Heart right ventricle (tissue), 16 donors: ENCODE measurements around the gene TOX2. TPM values are rescaled to one million over a fixed set of nuclear protein-coding genes. Genes with fewer than 3 reads are reported as not detected.

Experiments used
- ATAC-seq, 8 donors: fragments of 200-7000 bp; cut with Tn5 transposase; one replicate each; pipeline ENCODE4 v1.9.1; 2020; ENCODE audit warnings: mild to moderate bottlenecking in 8 of 8, moderate library complexity in 8 of 8, moderate number of reproducible peaks in 1 of 8
- DNase-seq, 2 donors: peaks; one replicate each; pipeline ENCODE4 v3.0.0-alpha.2; 2020
- H3K27ac ChIP-seq, 10 donors: fragments of 200-600 bp; sonication (generic) in 2 of 10; one replicate each; pipeline versions ENCODE4 v1.5.0 to v1.8.0; 2020 to 2022; ENCODE audit warnings: mild to moderate bottlenecking in 3 of 10
- H3K27me3 ChIP-seq, 7 donors: fragments of 200-600 bp; one replicate each; pipeline ENCODE4 v1.8.0; 2021 to 2022; ENCODE audit warnings: mild to moderate bottlenecking in 2 of 7
- H3K36me3 ChIP-seq, 9 donors: fragments of 200-600 bp; sonication (generic) in 1 of 9; one replicate each; pipeline versions ENCODE4 v1.5.0 to v1.8.0; 2020 to 2022; ENCODE audit warnings: mild to moderate bottlenecking in 2 of 9
- H3K4me1 ChIP-seq, 9 donors: fragments of 200-600 bp; sonication (generic) in 1 of 9; one replicate each; pipeline versions ENCODE4 v1.5.0 to v1.8.0; 2020 to 2022; ENCODE audit warnings: mild to moderate bottlenecking in 4 of 9
- H3K4me3 ChIP-seq, 10 donors: fragments of 200-600 bp; sonication (generic) in 2 of 10; one replicate each; pipeline versions ENCODE4 v1.5.0 to v1.8.0; 2020 to 2022; ENCODE audit warnings: mild to moderate bottlenecking in 7 of 10, moderate library complexity in 2 of 10
- H3K9me3 ChIP-seq, 11 donors: fragments of 200-600 bp in 10 of 11; sonication (generic) in 2 of 11; one replicate each; pipeline versions ENCODE4 v1.5.0 to v1.8.0; 2013 to 2022; ENCODE audit warnings: mild to moderate bottlenecking in 2 of 11, control low read depth in 1 of 11, moderate library complexity in 1 of 11
- WGBS, 2 donors: extraction: QIAGEN DNeasy Blood & Tissue Kit; methylation state at CpG; one replicate each; pipeline ENCODE4 v1.1.7; 2013; ENCODE audit warnings: inconsistent platforms in 1 of 2; 5-methylcytosine and 5-hydroxymethylcytosine counted together
- intact Hi-C, 10 donors: fragments of 100-400 bp; cut with DNase I; formaldehyde crosslinking; loops; one replicate each; pipeline versions ENCODE4 v1.11.1 to v1.14.2; 2022
- polyA plus RNA-seq, 2 donors: library from polyadenylated mRNA; stranded (reverse); fragments of 200-250 nt; gene quantifications; one replicate each; pipeline ENCODE4 v1.2.3, GENCODE V29; 2013
- total RNA-seq, 10 donors: library from RNA; stranded (reverse); fragmentation: NEBNext Ultra II Directional in 3 of 10; extraction: Animal tissue kit (Norgen Biotek cat#: 25700) in 3 of 10; gene quantifications; one replicate each; pipeline versions ENCODE4 v1.2.1 to v1.2.4, GENCODE V29; 2021 to 2023
- TF ChIP-seq, protein P1 (sequence below), 9 donors: fragments of 200-600 bp; sonication (generic) in 2 of 9; IDR thresholded peaks; one replicate each; pipeline versions ENCODE4 v1.5.0 to v1.8.0; 2021 to 2022; ENCODE audit warnings: antibody characterized with exemption in 9 of 9, mild to moderate bottlenecking in 5 of 9, moderate library complexity in 1 of 9
- donor health status: Arrhythmogenic right ventricular cardiomyopathy.
- donor health status: ischemic (EF 13 %, LVEDD 7.1; RV severe dilation, severe dysfunction).
- donor health status: healthy with polysubstance abuse.
- donor health status: DM: no; HTN: yes; CAD: no.
- donor health status: DM: no; HTN: no; CAD: no.
- donor health status: ischemic (EF 25% LVEDD 6.9; RV normal size, moderate dysfunction).
- donor health status: ischemic (EF 25% LVEDD 5.7; RV mildly dilated, moderate dysfunction).
- donor health status: healthy.
- donor health status: DM: yes; HTN: yes; CAD: no.
- donor health status: Ischemic cardiomyopathy.
- donor health status: ischemic (EF 35%, LVEDD 5.7; RV mildly dilated, moderate dysfunction).
- donor health status: nonischemic (EF 11% LVEDD 7.7; RV severe dilation, severe dysfunction).
- donor health status: DM: yes; HTN: yes; CAD: no.
- donor health status: PGD.
- donor health status: ischemic (EF 29% LVEDD 5.4; RV normal size, mild dysfunction).
- donor health status: nonischemic (EF 23%, LVEDD 6.1; RV moderate dilation, normal function).

Gene TOX2
- total and polyA plus RNA-seq, 12 donors: 0.25 to 2.0 (median 1.1) TPM

DNA sequence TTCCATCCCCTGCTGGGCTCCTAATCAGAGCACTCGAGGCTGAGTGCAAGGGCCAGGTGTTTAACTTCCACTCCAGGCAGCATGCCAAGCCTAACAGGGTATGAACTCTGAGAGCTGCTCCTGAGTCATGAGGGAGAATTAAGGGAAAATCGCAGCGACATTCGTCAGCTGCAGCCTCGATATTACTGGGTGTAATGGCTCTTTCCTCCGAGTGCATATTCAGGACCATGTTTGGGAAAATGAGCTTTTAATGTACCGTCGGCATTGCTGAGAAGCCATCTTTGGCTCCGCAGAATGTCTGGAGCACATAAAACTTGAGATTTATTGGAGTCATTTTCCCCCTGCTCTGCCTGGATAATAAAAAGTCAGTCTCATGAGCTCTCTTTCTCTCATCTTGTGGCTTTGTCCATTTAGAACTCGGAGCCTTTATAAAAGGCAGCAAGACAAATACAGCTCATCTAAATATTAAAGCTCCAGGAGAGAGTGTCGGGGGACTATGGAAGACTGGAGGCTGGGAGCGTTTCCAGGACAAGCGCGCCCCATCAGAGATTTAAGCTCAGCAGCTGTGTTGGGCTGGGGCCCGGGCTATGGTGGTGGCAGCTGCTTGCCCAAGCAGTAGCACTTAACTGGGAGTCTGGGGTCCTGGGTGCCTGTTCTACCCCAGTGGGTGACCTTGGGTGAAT lies 103.7 kb downstream of the TOX2 start:
- Histone ChIP-seq H3K36me3 (no peaks in the 10 kb centered on the region), H3K9me3 (no peaks in the 10 kb centered on the region), H3K27ac (peak overlapping the region in 1 of 10 donors; percentile 24), H3K4me3 (no peak overlapping the region), H3K4me1 (peaks cover 0 to 34% (median 8%) of the 10 kb centered on the region in 9 donors), H3K27me3 (peaks cover 0 to 67% (median 25%) of the 10 kb centered on the region in 7 donors)
- TF ChIP-seq, protein P1, sequence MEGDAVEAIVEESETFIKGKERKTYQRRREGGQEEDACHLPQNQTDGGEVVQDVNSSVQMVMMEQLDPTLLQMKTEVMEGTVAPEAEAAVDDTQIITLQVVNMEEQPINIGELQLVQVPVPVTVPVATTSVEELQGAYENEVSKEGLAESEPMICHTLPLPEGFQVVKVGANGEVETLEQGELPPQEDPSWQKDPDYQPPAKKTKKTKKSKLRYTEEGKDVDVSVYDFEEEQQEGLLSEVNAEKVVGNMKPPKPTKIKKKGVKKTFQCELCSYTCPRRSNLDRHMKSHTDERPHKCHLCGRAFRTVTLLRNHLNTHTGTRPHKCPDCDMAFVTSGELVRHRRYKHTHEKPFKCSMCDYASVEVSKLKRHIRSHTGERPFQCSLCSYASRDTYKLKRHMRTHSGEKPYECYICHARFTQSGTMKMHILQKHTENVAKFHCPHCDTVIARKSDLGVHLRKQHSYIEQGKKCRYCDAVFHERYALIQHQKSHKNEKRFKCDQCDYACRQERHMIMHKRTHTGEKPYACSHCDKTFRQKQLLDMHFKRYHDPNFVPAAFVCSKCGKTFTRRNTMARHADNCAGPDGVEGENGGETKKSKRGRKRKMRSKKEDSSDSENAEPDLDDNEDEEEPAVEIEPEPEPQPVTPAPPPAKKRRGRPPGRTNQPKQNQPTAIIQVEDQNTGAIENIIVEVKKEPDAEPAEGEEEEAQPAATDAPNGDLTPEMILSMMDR (IDR thresholded peaks at IDR 0.05): no peak
- DNase-seq (peak in 1 of 2 donors; percentile 26), ATAC-seq (peak; percentile 31 to 84 (median 64))
- intact Hi-C loops: no loop called here
- WGBS, 2 donors: 47 to 48% methylated on average over 15 of the region's 15 CpGs

DNA sequence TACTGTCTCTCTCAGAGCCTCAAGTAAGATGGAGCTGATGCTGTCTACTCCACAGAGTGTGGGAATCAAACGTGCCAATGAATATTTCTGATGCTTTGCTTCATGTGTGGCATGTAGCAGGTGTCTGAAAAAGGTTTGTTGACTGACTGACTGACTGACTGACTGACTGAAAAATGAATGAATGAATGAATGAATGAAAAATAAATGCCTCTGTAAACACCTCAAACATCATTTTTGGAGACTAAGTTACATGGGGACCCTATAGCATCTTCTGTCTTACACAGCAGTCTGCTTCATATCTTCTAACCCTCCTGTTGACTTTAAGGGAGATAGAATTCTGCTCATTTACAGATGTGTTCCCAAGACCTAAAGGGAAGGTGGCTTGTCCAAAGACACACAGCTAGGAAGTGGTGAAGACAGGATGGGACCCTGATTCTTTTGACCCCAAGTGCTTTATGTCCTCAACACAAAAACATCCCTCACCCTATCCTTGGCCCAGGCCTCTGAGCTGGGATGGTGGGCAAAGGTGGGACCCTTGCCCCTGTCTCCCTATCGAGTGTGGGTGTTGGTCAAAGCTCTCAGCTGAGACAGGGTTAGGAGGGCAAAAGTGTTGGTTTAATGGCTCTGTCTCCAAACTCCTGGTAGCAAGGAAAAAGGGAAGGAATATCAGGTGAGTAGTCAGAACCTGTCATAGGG lies 104.4 kb downstream of the TOX2 start:
- Histone ChIP-seq H3K27ac (no peak overlapping the region), H3K4me3 (no peak overlapping the region), H3K27me3 (peaks cover 0 to 68% (median 23%) of the 10 kb centered on the region in 7 donors), H3K9me3 (no peaks in the 10 kb centered on the region), H3K4me1 (peaks cover 0 to 34% (median 8%) of the 10 kb centered on the region in 9 donors), H3K36me3 (no peaks in the 10 kb centered on the region)
- intact Hi-C loops: no loop called here
- DNase-seq (no peak), ATAC-seq (no peak)
- TF ChIP-seq, protein P1 (IDR thresholded peaks at IDR 0.05): no peak
- WGBS, 2 donors: 65 to 68% methylated on average over 2 of the region's 2 CpGs

DNA sequence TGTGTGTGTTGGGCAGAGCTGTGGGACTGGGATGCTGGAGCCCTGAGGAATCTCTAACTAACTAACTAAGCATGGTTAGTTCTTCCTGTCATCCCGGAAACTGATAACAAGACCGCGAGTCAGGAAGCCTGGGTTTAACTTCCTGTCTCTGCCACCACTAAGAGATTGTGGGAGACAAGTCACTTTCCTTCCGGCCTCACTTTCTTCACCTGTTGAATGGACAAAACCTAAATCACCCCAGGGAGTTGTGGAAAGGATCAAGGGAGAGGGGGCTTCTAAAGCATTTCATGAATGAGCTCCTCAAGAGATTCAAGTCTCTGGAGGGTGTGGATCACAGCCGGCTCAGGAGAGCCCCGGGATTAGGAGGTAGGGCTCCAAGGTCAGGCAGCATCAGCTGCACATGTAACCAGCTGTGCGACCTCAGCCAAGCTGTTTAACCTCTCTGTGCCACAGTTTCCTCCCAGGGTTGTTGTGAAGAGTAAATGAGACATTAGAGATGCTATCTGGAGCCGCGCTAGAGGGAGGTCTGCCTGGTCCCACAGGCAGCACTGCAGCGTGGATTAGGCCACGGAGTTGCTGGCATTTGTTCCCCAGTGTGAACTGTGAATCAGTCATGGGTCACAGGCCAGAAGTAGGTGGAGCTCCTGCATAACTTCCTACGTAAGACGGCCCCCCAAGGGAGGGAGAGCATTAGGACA lies 105.1 kb downstream of the TOX2 start:
- Histone ChIP-seq H3K4me3 (no peak overlapping the region), H3K27ac (no peak overlapping the region), H3K27me3 (peaks cover 0 to 63% (median 20%) of the 10 kb centered on the region in 7 donors), H3K36me3 (no peaks in the 10 kb centered on the region), H3K9me3 (no peaks in the 10 kb centered on the region), H3K4me1 (peaks cover 0 to 34% (median 8%) of the 10 kb centered on the region in 9 donors)
- ATAC-seq (peak in 2 of 8 donors; percentile 36 to 58), DNase-seq (no peak)
- 41 to 55% methylated on average over 13 of the region's 13 CpGs for WGBS, 2 donors
- TF ChIP-seq, protein P1 (IDR thresholded peaks at IDR 0.05): no peak
- intact Hi-C loops: no loop called here

DNA sequence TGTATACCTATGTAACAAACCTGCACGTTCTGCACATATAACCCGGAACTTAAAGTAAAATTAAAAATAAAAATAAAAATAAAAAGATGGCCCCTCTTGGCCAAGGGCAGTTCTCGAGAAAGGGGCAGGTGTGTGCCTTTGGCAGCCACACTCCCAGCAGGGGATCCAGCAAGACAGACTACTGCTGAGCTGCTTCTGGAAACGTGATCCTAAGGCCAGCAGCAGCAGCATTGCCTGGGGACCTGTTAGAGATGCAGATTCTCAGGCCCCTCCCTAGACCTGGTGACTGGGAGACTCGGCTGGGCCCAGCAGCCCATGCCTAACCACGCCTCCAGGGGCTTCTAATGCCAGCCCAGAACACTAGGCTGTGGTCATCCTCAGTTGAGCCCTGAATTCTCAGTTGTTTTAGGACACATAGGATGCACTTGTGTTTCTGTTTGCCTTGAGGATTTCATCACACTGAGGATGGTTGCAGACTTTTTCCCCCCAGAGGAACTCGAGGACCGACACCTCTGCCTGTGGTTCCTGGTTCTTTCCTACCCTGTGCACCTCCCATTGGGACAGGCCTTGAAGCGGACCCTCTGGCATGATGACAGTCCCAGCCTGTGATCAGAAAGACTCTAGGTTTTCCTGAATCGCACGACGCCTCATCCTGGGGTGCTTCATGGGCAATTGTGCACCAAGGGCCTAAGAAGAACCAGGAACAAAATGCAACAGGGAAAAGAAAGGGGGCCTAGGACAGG lies 105.9 kb downstream of the TOX2 start:
- H3K27ac ChIP-seq: no peak overlapping the region
- TF ChIP-seq, protein P1 (IDR thresholded peaks at IDR 0.05): no peak
- 78 to 82% methylated on average over 12 of the region's 12 CpGs for WGBS, 2 donors
- no peaks in the 10 kb centered on the region for H3K36me3 ChIP-seq
- H3K9me3 ChIP-seq: no peaks in the 10 kb centered on the region
- DNase-seq (no peak), ATAC-seq (no peak)
- H3K4me3 ChIP-seq: no peak overlapping the region
- peaks cover 0 to 34% (median 8%) of the 10 kb centered on the region in 9 donors for H3K4me1 ChIP-seq
- peaks cover 0 to 64% (median 18%) of the 10 kb centered on the region in 7 donors for H3K27me3 ChIP-seq
- intact Hi-C loops: no loop called here
